Measurements from ENCODE around the gene TSPAN13.

The TSPAN13 gene

DNA sequence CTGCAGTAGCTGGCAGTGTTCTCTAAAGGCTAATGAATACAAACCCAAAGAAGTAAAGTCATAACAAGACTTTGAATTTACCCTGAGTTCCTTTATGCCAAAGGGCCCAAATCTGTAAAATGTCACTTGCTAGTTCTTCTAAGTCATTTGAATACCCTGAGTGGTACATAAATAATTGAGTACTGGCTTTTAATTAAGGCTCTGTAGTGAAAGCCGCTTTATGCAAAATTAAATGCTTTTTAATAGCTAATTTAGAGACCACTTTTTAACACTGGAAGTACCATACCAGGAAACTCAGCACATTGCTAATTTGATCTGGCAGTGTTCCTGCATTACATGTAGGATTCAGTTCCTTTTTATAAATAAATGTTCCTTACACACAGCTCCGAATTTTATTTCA lies 24.0 kb upstream of the TSPAN13 start:
- no peak for ATAC-seq
- TF ChIP-seq ZNF565 (CRISPR knock-in tag; conservative IDR thresholded peaks at IDR 0.05; ENCODE audit: low read depth) (no peak), ZC3H10 (CRISPR knock-in tag; IDR thresholded peaks at IDR 0.05) (no peak), ESRRG (CRISPR knock-in tag; IDR thresholded peaks at IDR 0.05) (no peak), GLIS3 (CRISPR knock-in tag; IDR thresholded peaks at IDR 0.05) (no peak), CSDC2 (CRISPR knock-in tag; IDR thresholded peaks at IDR 0.05) (no peak), ISL1 (CRISPR knock-in tag; IDR thresholded peaks at IDR 0.05) (no peak), BACH2 (CRISPR knock-in tag; IDR thresholded peaks at IDR 0.05; ENCODE audit: borderline replicate concordance) (no peak), PPARA (CRISPR knock-in tag; IDR thresholded peaks at IDR 0.05; ENCODE audit: borderline replicate concordance) (no peak), TCF4 (CRISPR knock-in tag; IDR thresholded peaks at IDR 0.05; ENCODE audit: borderline replicate concordance) (no peak)
- TF ChIP-seq, protein P1, sequence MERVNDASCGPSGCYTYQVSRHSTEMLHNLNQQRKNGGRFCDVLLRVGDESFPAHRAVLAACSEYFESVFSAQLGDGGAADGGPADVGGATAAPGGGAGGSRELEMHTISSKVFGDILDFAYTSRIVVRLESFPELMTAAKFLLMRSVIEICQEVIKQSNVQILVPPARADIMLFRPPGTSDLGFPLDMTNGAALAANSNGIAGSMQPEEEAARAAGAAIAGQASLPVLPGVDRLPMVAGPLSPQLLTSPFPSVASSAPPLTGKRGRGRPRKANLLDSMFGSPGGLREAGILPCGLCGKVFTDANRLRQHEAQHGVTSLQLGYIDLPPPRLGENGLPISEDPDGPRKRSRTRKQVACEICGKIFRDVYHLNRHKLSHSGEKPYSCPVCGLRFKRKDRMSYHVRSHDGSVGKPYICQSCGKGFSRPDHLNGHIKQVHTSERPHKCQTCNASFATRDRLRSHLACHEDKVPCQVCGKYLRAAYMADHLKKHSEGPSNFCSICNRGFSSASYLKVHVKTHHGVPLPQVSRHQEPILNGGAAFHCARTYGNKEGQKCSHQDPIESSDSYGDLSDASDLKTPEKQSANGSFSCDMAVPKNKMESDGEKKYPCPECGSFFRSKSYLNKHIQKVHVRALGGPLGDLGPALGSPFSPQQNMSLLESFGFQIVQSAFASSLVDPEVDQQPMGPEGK (CRISPR knock-in tag; IDR thresholded peaks at IDR 0.05; ENCODE audit: borderline replicate concordance), result no peak

DNA sequence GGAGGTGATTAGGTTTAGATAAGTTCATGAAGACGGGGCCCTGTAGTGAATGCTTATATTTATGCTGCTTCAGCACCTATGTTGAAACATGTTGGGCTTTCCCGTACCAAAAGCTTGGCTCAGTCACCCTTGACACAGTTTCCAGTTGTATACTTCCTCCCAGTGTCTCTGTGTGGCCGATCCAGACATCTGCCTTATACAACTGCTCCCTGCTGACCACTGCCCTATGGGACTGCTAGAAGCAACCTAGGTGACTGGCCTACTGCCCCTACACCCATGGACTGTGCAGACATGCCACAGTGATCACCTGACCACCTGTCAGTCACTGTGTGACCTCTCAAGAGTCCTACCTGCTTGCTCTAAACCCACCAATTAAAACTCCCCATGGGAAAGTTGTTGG lies 22.6 kb upstream of the TSPAN13 start:
- no peak for TF ChIP-seq ZNF70 (CRISPR knock-in tag; IDR thresholded peaks at IDR 0.05)
- no peak for TF ChIP-seq ARNTL (CRISPR knock-in tag; IDR thresholded peaks at IDR 0.05; ENCODE audit: borderline replicate concordance, low read depth)
- no peak for TF ChIP-seq OSR1 (CRISPR knock-in tag; IDR thresholded peaks at IDR 0.05)
- no peak for TF ChIP-seq ESRRG (CRISPR knock-in tag; IDR thresholded peaks at IDR 0.05)
- TF ChIP-seq TOX (CRISPR knock-in tag; IDR thresholded peaks at IDR 0.05; ENCODE audit: borderline replicate concordance), result no peak
- no peak for TF ChIP-seq ZC3H10 (CRISPR knock-in tag; IDR thresholded peaks at IDR 0.05)
- TF ChIP-seq, protein P1 (CRISPR knock-in tag; IDR thresholded peaks at IDR 0.05; ENCODE audit: borderline replicate concordance), result no peak
- no peak for TF ChIP-seq ISL1 (CRISPR knock-in tag; IDR thresholded peaks at IDR 0.05)
- no peak for TF ChIP-seq RARB (CRISPR knock-in tag; IDR thresholded peaks at IDR 0.05)
- TF ChIP-seq ZNF565 (CRISPR knock-in tag; conservative IDR thresholded peaks at IDR 0.05; ENCODE audit: low read depth), result no peak
- TF ChIP-seq SNAI2 (CRISPR knock-in tag; IDR thresholded peaks at IDR 0.05), result no peak
- TF ChIP-seq, protein P2, sequence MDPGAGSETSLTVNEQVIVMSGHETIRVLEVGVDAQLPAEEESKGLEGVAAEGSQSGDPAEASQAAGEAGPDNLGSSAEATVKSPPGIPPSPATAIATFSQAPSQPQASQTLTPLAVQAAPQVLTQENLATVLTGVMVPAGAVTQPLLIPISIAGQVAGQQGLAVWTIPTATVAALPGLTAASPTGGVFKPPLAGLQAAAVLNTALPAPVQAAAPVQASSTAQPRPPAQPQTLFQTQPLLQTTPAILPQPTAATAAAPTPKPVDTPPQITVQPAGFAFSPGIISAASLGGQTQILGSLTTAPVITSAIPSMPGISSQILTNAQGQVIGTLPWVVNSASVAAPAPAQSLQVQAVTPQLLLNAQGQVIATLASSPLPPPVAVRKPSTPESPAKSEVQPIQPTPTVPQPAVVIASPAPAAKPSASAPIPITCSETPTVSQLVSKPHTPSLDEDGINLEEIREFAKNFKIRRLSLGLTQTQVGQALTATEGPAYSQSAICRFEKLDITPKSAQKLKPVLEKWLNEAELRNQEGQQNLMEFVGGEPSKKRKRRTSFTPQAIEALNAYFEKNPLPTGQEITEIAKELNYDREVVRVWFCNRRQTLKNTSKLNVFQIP (CRISPR knock-in tag; IDR thresholded peaks at IDR 0.05; ENCODE audit: borderline replicate concordance, low read depth), result no peak
- no peak for TF ChIP-seq GLIS3 (CRISPR knock-in tag; IDR thresholded peaks at IDR 0.05)
- no peak for TF ChIP-seq ZFP3 (CRISPR knock-in tag; IDR thresholded peaks at IDR 0.05)
- no peak for TF ChIP-seq TCF4 (CRISPR knock-in tag; IDR thresholded peaks at IDR 0.05; ENCODE audit: borderline replicate concordance)
- TF ChIP-seq, protein P3, sequence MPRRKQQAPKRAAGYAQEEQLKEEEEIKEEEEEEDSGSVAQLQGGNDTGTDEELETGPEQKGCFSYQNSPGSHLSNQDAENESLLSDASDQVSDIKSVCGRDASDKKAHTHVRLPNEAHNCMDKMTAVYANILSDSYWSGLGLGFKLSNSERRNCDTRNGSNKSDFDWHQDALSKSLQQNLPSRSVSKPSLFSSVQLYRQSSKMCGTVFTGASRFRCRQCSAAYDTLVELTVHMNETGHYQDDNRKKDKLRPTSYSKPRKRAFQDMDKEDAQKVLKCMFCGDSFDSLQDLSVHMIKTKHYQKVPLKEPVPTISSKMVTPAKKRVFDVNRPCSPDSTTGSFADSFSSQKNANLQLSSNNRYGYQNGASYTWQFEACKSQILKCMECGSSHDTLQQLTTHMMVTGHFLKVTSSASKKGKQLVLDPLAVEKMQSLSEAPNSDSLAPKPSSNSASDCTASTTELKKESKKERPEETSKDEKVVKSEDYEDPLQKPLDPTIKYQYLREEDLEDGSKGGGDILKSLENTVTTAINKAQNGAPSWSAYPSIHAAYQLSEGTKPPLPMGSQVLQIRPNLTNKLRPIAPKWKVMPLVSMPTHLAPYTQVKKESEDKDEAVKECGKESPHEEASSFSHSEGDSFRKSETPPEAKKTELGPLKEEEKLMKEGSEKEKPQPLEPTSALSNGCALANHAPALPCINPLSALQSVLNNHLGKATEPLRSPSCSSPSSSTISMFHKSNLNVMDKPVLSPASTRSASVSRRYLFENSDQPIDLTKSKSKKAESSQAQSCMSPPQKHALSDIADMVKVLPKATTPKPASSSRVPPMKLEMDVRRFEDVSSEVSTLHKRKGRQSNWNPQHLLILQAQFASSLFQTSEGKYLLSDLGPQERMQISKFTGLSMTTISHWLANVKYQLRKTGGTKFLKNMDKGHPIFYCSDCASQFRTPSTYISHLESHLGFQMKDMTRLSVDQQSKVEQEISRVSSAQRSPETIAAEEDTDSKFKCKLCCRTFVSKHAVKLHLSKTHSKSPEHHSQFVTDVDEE (CRISPR knock-in tag; IDR thresholded peaks at IDR 0.05), result no peak
- ATAC-seq, result no peak

DNA sequence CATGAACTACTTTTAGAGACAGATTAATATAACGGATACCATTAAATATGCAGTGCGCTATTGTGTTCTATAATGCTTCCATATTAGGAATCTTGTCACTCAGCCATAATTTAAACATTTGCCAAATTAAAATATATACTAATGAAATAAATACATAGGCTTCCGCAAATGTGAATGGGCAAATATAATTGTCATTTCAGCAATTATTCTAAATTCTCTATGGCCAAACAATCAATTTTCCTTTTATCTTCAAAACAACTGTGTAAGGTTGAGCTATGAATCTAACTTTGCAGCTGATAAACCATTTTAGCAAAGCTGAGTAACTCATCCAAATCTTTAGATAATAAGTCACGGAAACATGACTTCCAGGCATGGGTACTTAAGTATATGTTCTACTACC lies 20.7 kb upstream of the TSPAN13 start:
- ATAC-seq, result no peak
- TF ChIP-seq TOX (CRISPR knock-in tag; IDR thresholded peaks at IDR 0.05; ENCODE audit: borderline replicate concordance), result no peak
- no peak for TF ChIP-seq GLIS3 (CRISPR knock-in tag; IDR thresholded peaks at IDR 0.05)
- no peak for TF ChIP-seq ARNTL (CRISPR knock-in tag; IDR thresholded peaks at IDR 0.05; ENCODE audit: borderline replicate concordance, low read depth)
- TF ChIP-seq OSR1 (CRISPR knock-in tag; IDR thresholded peaks at IDR 0.05), result no peak
- TF ChIP-seq, protein P2 (CRISPR knock-in tag; IDR thresholded peaks at IDR 0.05; ENCODE audit: borderline replicate concordance, low read depth), result no peak
- no peak for TF ChIP-seq ZNF70 (CRISPR knock-in tag; IDR thresholded peaks at IDR 0.05)
- TF ChIP-seq, protein P4, sequence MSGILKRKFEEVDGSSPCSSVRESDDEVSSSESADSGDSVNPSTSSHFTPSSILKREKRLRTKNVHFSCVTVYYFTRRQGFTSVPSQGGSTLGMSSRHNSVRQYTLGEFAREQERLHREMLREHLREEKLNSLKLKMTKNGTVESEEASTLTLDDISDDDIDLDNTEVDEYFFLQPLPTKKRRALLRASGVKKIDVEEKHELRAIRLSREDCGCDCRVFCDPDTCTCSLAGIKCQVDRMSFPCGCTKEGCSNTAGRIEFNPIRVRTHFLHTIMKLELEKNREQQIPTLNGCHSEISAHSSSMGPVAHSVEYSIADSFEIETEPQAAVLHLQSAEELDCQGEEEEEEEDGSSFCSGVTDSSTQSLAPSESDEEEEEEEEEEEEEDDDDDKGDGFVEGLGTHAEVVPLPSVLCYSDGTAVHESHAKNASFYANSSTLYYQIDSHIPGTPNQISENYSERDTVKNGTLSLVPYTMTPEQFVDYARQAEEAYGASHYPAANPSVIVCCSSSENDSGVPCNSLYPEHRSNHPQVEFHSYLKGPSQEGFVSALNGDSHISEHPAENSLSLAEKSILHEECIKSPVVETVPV (CRISPR knock-in tag; IDR thresholded peaks at IDR 0.05), result no peak
- TF ChIP-seq CSDC2 (CRISPR knock-in tag; IDR thresholded peaks at IDR 0.05), result no peak
- TF ChIP-seq TCF4 (CRISPR knock-in tag; IDR thresholded peaks at IDR 0.05; ENCODE audit: borderline replicate concordance), result no peak
- no peak for TF ChIP-seq SNAI2 (CRISPR knock-in tag; IDR thresholded peaks at IDR 0.05)
- no peak for TF ChIP-seq ISL1 (CRISPR knock-in tag; IDR thresholded peaks at IDR 0.05)
- TF ChIP-seq, protein P5, sequence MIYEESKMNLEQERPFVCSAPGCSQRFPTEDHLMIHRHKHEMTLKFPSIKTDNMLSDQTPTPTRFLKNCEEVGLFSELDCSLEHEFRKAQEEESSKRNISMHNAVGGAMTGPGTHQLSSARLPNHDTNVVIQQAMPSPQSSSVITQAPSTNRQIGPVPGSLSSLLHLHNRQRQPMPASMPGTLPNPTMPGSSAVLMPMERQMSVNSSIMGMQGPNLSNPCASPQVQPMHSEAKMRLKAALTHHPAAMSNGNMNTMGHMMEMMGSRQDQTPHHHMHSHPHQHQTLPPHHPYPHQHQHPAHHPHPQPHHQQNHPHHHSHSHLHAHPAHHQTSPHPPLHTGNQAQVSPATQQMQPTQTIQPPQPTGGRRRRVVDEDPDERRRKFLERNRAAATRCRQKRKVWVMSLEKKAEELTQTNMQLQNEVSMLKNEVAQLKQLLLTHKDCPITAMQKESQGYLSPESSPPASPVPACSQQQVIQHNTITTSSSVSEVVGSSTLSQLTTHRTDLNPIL (CRISPR knock-in tag; IDR thresholded peaks at IDR 0.05; ENCODE audit: low read depth), result no peak
